ENCODE measurements around the gene MATN3. TPM values are rescaled to one million over a fixed set of nuclear protein-coding genes. Genes with fewer than 3 reads are reported as not detected.

Gene MATN3
- total and polyA plus RNA-seq, 2 of the 13 experiments (the other 11 are each of a cell fraction or from before 2014, with no cell fraction given): 36.1 to 208 TPM

DNA sequence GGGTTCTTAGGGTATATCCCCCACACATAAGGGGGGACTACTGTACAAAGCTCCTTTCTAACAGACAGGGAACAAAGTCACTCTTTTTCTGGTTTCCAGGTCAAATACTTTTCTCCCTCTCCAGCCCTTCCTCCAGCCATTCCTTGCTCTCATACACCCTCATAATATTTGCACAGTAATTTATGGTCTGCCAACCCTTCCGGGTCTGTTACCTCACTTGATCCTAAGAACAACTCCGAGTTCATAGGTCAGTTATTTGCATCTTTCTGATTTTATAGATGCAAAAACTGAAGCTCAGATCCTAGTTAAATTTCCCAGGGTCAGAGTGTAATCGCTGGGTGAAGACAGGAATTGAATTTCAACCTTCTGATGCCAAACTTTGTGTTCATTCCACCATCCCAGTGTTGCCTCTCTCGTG, 14.8 kb upstream of the MATN3 start (continued):
- TF ChIP-seq ZNF713 (CRISPR knock-in tag; IDR thresholded peaks at IDR 0.05) (no peak), SIX1 (CRISPR knock-in tag; IDR thresholded peaks at IDR 0.05; ENCODE audit: borderline replicate concordance) (no peak), PCBP1 (IDR thresholded peaks at IDR 0.05; ENCODE audit: borderline replicate concordance, low read depth, low read length) (no peak), ATF1 (CRISPR knock-in tag; IDR thresholded peaks at IDR 0.05) (peak; percentile 47; the same call in 1 of the 2 replicates), SSRP1 (CRISPR knock-in tag; IDR thresholded peaks at IDR 0.05) (peak; percentile 72; the same call in 1 of the 2 replicates), ERF (CRISPR knock-in tag; IDR thresholded peaks at IDR 0.05) (peak; percentile 58; the same call in 1 of the 2 replicates), RCOR2 (CRISPR knock-in tag; IDR thresholded peaks at IDR 0.05) (peak; percentile 91), ZBTB8A (CRISPR knock-in tag; IDR thresholded peaks at IDR 0.05; ENCODE audit: borderline replicate concordance, low read depth) (no peak), SNAI1 (CRISPR knock-in tag; IDR thresholded peaks at IDR 0.05; ENCODE audit: borderline replicate concordance) (no peak), SP4 (CRISPR knock-in tag; IDR thresholded peaks at IDR 0.05) (no peak), FOXA3 (CRISPR knock-in tag; IDR thresholded peaks at IDR 0.05) (peak; percentile 74), CHD4 (IDR thresholded peaks at IDR 0.05; ENCODE audit: borderline replicate concordance, low read length) (no peak)
- TF ChIP-seq, protein P1, sequence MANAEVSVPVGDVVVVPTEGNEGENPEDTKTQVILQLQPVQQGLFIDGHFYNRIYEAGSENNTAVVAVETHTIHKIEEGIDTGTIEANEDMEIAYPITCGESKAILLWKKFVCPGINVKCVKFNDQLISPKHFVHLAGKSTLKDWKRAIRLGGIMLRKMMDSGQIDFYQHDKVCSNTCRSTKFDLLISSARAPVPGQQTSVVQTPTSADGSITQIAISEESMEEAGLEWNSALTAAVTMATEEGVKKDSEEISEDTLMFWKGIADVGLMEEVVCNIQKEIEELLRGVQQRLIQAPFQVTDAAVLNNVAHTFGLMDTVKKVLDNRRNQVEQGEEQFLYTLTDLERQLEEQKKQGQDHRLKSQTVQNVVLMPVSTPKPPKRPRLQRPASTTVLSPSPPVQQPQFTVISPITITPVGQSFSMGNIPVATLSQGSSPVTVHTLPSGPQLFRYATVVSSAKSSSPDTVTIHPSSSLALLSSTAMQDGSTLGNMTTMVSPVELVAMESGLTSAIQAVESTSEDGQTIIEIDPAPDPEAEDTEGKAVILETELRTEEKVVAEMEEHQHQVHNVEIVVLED (CRISPR knock-in tag; IDR thresholded peaks at IDR 0.05; ENCODE audit: borderline replicate concordance): no peak
- TF ChIP-seq, protein P2, sequence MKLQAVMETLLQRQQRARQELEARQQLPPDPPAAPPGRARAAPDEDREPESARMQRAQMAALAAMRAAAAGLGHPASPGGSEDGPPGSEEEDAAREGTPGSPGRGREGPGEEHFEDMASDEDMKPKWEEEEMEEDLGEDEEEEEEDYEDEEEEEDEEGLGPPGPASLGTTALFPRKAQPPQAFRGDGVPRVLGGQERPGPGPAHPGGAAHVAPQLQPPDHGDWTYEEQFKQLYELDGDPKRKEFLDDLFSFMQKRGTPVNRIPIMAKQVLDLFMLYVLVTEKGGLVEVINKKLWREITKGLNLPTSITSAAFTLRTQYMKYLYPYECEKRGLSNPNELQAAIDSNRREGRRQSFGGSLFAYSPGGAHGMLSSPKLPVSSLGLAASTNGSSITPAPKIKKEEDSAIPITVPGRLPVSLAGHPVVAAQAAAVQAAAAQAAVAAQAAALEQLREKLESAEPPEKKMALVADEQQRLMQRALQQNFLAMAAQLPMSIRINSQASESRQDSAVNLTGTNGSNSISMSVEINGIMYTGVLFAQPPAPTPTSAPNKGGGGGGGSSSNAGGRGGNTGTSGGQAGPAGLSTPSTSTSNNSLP (IDR thresholded peaks at IDR 0.05; ENCODE audit: low read depth, low read length): 0 out of 2 replicates have a peak, but pooled peaks have one; percentile 22
- TF ChIP-seq, protein P3, sequence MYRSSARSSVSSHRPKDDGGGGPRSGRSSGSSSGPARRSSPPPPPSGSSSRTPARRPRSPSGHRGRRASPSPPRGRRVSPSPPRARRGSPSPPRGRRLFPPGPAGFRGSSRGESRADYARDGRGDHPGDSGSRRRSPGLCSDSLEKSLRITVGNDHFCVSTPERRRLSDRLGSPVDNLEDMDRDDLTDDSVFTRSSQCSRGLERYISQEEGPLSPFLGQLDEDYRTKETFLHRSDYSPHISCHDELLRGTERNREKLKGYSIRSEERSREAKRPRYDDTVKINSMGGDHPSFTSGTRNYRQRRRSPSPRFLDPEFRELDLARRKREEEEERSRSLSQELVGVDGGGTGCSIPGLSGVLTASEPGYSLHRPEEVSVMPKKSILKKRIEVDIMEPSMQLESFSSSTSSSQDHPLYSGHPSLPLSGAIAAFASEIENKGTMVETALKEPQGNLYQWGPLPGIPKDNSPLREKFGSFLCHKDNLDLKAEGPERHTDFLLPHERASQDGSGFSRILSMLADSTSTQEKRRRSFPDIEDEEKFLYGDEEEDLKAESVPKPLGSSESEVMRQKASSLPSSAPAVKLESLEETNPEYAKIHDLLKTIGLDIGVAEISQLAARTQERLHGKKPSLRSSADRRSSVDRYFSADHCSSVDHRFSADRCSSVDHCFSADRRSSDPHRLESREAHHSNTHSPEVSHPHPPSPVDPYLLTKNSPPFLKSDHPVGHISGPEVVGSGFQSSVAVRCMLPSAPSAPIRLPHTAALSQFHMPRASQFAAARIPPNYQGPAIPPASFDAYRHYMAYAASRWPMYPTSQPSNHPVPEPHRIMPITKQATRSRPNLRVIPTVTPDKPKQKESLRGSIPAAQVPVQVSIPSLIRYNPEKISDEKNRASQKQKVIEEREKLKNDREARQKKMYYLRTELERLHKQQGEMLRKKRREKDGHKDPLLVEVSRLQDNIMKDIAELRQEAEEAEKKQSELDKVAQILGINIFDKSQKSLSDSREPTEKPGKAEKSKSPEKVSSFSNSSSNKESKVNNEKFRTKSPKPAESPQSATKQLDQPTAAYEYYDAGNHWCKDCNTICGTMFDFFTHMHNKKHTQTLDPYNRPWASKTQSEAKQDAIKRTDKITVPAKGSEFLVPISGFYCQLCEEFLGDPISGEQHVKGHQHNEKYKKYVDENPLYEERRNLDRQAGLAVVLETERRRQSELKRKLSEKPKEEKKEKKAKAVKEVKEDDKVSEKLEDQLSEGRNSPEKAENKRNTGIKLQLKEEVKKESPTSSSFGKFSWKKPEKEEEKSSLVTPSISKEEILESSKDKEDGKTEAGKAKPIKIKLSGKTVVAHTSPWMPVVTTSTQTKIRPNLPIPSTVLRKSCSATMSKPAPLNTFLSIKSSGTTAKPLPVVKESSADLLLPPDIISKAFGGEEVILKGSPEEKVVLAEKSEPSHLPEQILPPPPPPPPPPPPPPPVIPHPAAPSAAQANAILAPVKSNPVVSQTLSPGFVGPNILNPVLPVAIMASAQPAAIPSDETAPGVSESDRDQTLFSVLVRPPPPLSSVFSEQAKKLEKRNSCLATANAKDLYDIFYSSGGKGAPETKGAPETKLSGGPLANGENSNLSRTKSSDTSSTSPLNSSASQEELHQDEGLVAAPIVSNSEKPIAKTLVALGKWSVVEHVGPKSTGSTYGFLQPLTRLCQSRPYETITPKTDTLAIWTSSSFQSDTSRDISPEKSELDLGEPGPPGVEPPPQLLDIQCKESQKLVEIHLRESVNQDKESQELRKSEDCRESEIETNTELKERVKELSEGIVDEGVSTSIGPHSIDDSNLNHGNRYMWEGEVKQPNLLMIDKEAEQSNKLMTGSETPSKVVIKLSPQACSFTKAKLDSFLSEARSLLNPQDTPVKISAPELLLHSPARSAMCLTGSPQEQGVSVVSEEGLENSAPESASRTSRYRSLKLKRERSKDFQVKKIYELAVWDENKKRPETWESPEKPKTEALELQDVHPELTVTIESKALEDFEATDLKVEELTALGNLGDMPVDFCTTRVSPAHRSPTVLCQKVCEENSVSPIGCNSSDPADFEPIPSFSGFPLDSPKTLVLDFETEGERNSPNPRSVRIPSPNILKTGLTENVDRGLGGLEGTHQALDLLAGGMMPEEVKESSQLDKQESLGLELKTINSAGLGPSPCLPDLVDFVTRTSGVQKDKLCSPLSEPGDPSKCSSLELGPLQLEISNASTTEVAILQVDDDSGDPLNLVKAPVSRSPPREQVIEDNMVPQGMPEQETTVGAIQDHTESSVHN (CRISPR knock-in tag; IDR thresholded peaks at IDR 0.05): no peak
- TF ChIP-seq, protein P4, sequence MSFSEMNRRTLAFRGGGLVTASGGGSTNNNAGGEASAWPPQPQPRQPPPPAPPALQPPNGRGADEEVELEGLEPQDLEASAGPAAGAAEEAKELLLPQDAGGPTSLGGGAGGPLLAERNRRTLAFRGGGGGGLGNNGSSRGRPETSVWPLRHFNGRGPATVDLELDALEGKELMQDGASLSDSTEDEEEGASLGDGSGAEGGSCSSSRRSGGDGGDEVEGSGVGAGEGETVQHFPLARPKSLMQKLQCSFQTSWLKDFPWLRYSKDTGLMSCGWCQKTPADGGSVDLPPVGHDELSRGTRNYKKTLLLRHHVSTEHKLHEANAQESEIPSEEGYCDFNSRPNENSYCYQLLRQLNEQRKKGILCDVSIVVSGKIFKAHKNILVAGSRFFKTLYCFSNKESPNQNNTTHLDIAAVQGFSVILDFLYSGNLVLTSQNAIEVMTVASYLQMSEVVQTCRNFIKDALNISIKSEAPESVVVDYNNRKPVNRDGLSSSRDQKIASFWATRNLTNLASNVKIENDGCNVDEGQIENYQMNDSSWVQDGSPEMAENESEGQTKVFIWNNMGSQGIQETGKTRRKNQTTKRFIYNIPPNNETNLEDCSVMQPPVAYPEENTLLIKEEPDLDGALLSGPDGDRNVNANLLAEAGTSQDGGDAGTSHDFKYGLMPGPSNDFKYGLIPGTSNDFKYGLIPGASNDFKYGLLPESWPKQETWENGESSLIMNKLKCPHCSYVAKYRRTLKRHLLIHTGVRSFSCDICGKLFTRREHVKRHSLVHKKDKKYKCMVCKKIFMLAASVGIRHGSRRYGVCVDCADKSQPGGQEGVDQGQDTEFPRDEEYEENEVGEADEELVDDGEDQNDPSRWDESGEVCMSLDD (CRISPR knock-in tag; IDR thresholded peaks at IDR 0.05; ENCODE audit: borderline replicate concordance): peak; percentile 94; the same call in 1 of the 2 replicates

Data from HepG2 (cell line).